Upper lobe of left lung (tissue), 4 donors: ENCODE data around the gene FAT1.

ENCODE experiments used
- CTCF ChIP-seq, 6 experiments: fragments of 450-650 bp in 4 of 6; fragments of 200-600 bp in 2 of 6; sonication (generic) in 2 of 6; IDR thresholded peaks; one replicate each; pipeline ENCODE4 v1.5.1; 2016 to 2019; ENCODE audit warnings: antibody characterized with exemption in 6 of 6
- EP300 ChIP-seq, 4 donors: sonication (generic); formaldehyde crosslinking; IDR thresholded peaks; one replicate each; pipeline ENCODE4 v1.5.1; 2017; ENCODE audit warnings: antibody characterized with exemption in 4 of 4, control low read depth in 2 of 4
- POLR2A ChIP-seq, 4 donors: fragments of 450-650 bp; IDR thresholded peaks; one replicate each; pipeline ENCODE4 v1.5.1; 2016 to 2017; ENCODE audit warnings: antibody characterized with exemption in 4 of 4, mild to moderate bottlenecking in 2 of 4

GRCh38 chr4:186543206-186543605, 180.4 kb downstream of the FAT1 start:
- TF ChIP-seq CTCF (IDR thresholded peaks at IDR 0.05) (no peak), POLR2A (IDR thresholded peaks at IDR 0.05) (no peak), EP300 (IDR thresholded peaks at IDR 0.05) (no peak)
